Naive B cell (primary cell): Measurements from ENCODE around the gene PTPN20. TPM values are rescaled to one million over a fixed set of nuclear protein-coding genes. Genes with fewer than 3 reads are reported as not detected.

Experiments used
- ATAC-seq, 2 donors: fragments of 150-1000 bp; cut with Tn5 transposase; 2 replicates each; pipeline ENCODE4 v1.10.0; 2021; ENCODE audit warnings: low read depth in 2 of 2, mild to moderate bottlenecking in 2 of 2, moderate library complexity in 2 of 2
- DNase-seq: peaks from one replicate; pipeline ENCODE4 v3.0.0; 2022
- H3K27ac Mint-ChIP-seq, 6 donors: one replicate each; pipeline ENCODE4 v1.8.0; 2020 to 2022; ENCODE audit warnings: mild to moderate bottlenecking in 6 of 6, mixed read lengths in 6 of 6, moderate library complexity in 5 of 6, inconsistent platforms in 2 of 6
- H3K27me3 Mint-ChIP-seq, 3 donors: one replicate each; pipeline ENCODE4 v1.8.0; 2021 to 2022; ENCODE audit warnings: mixed read lengths in 3 of 3, mild to moderate bottlenecking in 1 of 3
- H3K36me3 Mint-ChIP-seq, 2 donors: one replicate each; pipeline ENCODE4 v1.8.0; 2020 to 2022; ENCODE audit warnings: mixed read lengths in 2 of 2, inconsistent platforms in 1 of 2, mild to moderate bottlenecking in 1 of 2
- H3K4me1 Mint-ChIP-seq, 3 donors: one replicate each; pipeline ENCODE4 v1.8.0; 2020 to 2022; ENCODE audit warnings: mixed read lengths in 3 of 3, inconsistent platforms in 1 of 3, mild to moderate bottlenecking in 1 of 3, moderate library complexity in 1 of 3
- H3K4me3 Mint-ChIP-seq, 8 donors: one replicate each; pipeline ENCODE4 v1.8.0; 2020 to 2022; ENCODE audit warnings: mild to moderate bottlenecking in 8 of 8, mixed read lengths in 8 of 8, moderate library complexity in 8 of 8, inconsistent platforms in 2 of 8
- H3K9me3 Mint-ChIP-seq, 7 donors: one replicate each; pipeline ENCODE4 v1.8.0; 2020 to 2022; ENCODE audit warnings: mixed read lengths in 7 of 7, mild to moderate bottlenecking in 5 of 7, inconsistent platforms in 2 of 7, moderate library complexity in 1 of 7
- polyA plus RNA-seq, 6 donors: library from polyadenylated mRNA; unstranded; fragments of 300-500 nt; fragmentation: Illumina TruSeq; gene quantifications; one replicate each; pipeline ENCODE4 v1.2.3, GENCODE V29; 2021; ENCODE audit warnings: low read depth in 6 of 6

Gene PTPN20
- polyA plus RNA-seq, 6 donors from 2014 or later, result 0.82 to 2.6 (median 0.88) TPM; not detected in 1

DNA sequence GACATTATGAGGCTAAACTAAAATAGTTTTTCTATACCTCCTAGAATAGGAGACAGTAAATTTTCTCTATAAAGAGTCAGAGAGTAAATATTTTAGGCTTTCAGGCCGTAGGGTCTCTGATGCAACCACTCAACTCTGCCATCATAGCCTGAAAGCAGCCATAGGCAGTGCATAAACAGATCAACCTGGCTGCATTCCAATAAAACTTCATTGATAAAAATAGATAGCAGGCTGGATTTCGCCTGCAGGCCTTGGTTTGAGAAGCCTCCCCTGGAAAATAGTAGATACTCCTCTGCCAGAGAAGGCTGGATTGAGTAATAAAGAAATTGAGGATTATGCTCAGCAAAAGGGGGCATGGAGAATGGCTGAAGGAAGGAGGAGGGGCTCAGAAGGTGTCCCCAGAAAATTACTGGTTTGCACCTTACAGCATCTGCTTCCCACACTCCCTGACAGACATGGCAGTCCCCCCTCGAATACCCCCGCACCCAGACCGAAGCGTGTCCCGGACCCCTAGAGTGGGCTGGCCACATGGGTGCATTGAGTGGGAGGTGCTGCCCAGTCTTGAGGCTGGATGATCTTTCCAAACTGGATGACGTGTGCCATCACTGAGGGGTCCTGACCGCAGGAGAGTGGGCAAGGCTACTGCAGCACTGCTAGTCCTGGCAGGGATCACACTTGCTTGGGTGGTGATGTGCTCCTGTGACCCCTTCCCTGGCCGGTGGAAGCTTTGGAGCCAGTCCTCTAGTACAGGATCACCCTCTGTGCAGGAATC lies 126.6 kb downstream of the PTPN20 start:
- Mint-ChIP-seq H3K27ac (peak overlapping the region in 1 of 6 donors; percentile 46), H3K36me3 (no peaks in the 10 kb centered on the region), H3K27me3 (peaks cover 0 to 17% (median 7%) of the 10 kb centered on the region in 3 donors), H3K4me1 (no peaks in the 10 kb centered on the region), H3K4me3 (no peak overlapping the region), H3K9me3 (no peaks in the 10 kb centered on the region)
- DNase-seq, result no peak
- no peak for ATAC-seq

DNA sequence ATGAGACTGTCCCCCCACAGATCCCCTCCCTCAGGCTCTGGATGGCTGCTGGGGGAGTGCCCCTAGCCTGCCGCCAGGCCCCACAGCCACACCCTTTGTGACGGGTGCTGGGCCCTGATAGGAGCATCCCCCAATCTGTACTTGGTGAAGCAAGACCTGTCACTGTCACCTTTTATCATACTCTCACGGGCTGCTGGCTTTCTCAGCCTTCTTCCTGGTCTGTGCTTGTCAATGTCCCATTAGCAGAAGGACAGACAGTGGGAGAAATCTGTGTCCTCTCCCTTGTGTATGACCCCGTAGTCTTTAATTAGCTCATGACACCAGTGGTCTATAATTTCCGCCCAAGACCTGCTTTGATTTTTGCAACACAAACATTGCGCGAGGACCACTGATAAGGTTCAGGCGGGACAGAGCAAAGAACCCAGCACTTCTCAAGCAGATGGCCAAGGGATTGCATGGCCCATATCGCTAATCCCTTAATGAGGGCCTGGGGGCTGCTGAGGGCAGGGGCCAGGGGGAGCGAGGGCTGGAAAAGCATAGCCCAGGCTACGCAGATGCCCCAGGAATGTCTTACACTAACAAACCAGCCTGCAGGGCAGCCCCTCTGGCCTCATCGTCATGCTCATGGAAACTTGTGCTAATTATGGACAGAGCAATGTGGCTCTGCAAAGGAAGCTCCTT lies 127.8 kb downstream of the PTPN20 start:
- Mint-ChIP-seq H3K4me3 (no peak overlapping the region), H3K4me1 (no peaks in the 10 kb centered on the region), H3K36me3 (no peaks in the 10 kb centered on the region), H3K9me3 (no peaks in the 10 kb centered on the region), H3K27ac (no peak overlapping the region), H3K27me3 (peaks cover 0 to 12% (median 0%) of the 10 kb centered on the region in 3 donors)
- no peak for DNase-seq
- no peak for ATAC-seq

DNA sequence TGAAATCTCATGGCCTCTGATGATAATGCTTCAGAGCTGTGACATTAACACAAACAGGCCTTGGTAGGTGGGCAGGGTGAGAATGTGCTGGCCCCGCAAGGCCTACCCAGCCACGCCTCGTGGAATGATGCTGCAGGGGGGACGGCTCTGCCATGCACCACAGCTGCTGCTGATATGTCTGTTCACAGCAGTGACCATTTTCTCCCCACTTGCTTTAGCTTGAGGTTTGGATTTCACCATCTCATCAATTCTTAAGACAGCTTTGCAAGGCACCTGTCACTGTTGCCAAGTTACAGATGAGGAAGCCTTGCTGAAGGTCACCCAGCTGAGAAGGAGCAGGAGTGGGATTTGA lies 128.3 kb downstream of the PTPN20 start:
- ATAC-seq, result no peak
- no peak for DNase-seq
- Mint-ChIP-seq H3K27ac (no peak overlapping the region), H3K4me3 (no peak overlapping the region), H3K4me1 (no peaks in the 10 kb centered on the region), H3K9me3 (no peaks in the 10 kb centered on the region), H3K27me3 (peaks cover 0 to 12% (median 0%) of the 10 kb centered on the region in 3 donors), H3K36me3 (no peaks in the 10 kb centered on the region)

DNA sequence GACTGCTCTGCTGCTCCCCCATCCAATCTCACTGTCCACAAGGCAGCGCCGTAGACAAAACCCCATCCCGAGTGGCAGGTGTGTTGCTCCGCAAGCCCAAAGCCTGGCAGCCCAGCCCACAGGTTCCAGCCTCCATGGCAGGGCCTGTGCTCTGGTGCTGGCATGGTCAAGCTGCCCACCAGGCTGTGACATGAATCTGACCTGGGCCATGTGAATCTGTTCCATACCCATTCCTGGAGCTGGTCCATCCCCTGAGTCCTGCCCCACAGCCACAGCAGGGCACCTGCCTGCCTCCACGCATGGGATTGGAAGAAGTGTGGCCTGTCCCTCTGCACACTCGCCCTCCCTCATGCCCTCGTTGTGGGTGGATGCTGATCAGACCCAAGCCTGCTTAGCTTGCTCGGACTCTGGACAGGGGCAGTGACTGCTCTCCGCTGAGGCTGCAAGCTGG lies 128.8 kb downstream of the PTPN20 start:
- H3K27ac Mint-ChIP-seq, result no peak overlapping the region
- peaks cover 0 to 12% (median 0%) of the 10 kb centered on the region in 3 donors for H3K27me3 Mint-ChIP-seq
- H3K4me1 Mint-ChIP-seq, result no peaks in the 10 kb centered on the region
- no peaks in the 10 kb centered on the region for H3K36me3 Mint-ChIP-seq
- no peaks in the 10 kb centered on the region for H3K9me3 Mint-ChIP-seq
- H3K4me3 Mint-ChIP-seq, result no peak overlapping the region
- DNase-seq (no peak), ATAC-seq (no peak)

DNA sequence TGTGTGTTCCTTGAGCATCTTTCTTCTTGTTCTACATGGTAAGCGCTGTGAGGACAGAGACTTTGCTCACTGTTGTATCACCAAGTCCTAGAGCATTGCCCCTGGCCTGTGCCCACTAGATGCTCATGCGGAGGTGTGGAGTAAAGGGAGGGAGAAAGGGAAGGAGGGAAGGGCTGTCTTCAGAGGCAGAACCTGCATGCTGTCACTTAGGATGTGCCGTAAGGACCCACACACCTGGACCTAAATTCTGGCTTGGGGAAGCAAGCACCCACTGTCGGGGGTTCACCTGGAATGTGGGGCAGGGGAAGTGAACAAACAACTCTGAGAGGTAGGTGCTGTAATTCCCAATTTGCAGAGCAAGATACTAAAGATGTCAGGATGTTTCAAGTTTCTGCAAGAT lies 129.5 kb downstream of the PTPN20 start:
- Mint-ChIP-seq H3K4me1 (no peaks in the 10 kb centered on the region), H3K27ac (peak overlapping the region in 1 of 6 donors; percentile 68), H3K36me3 (no peaks in the 10 kb centered on the region), H3K9me3 (no peaks in the 10 kb centered on the region), H3K27me3 (peaks cover 0 to 12% (median 0%) of the 10 kb centered on the region in 3 donors), H3K4me3 (no peak overlapping the region)
- ATAC-seq, result no peak
- DNase-seq, result no peak

DNA sequence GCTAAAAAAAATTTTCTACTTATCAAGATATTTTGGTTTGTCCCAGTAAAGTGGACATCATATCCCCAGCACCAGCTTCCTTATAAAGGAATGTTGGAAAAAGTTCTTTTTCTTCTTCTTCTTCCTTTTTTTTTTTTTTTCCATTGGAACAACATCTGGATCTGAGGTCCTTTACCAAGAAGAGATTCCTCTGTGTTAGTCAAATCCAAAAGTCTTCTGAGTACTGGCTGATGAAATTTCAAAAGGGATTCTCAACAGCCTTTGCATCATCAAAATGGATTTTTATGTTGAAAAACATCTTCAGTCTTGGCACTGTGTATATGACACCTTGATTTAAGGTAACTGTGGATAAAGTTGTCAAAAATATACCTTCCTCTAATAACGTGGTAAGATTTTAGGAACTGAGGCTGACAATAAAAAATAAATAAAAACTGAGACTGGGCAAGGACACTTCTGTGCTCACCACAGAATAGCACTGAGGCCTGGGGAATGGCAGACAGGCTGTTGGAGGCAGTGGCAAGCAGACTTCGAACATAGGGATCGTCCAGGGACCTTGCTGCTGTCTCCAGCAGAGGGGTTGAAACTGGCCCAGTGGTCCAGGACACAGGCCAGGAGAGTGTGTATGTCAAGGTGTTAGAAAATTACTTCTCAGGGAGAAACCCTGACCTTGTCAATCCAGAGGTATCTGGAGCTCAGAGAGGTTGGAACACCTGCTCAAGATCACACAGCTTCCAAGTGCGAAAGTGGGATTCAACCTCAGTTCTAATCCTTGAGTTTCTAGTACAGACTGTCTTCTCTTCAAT lies 130.4 kb downstream of the PTPN20 start:
- H3K36me3 Mint-ChIP-seq, result no peaks in the 10 kb centered on the region
- no peak for ATAC-seq

DNA sequence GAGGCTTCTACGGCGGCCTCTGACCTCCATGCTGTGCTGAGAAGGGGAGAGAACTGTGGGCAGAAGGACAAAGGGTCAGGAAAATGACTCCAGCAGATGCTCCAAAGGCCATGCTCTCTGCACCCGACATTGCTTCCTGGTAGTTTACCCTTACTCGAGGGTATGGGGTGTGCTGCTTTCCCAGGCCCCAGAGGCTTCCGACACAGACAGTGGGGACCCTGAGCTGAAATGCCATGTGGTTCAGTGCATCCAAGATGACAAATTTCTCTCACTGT lies 130.9 kb downstream of the PTPN20 start:
- Mint-ChIP-seq H3K27me3 (peaks cover 0 to 15% (median 0%) of the 10 kb centered on the region in 3 donors), H3K4me1 (no peaks in the 10 kb centered on the region), H3K4me3 (no peak overlapping the region), H3K27ac (no peak overlapping the region), H3K9me3 (no peaks in the 10 kb centered on the region), H3K36me3 (no peaks in the 10 kb centered on the region)
- DNase-seq (no peak), ATAC-seq (no peak)

More for the DNA sequence above, 130.4 kb downstream of the PTPN20 start:
- no peak for DNase-seq
- no peaks in the 10 kb centered on the region for H3K4me1 Mint-ChIP-seq
- no peaks in the 10 kb centered on the region for H3K9me3 Mint-ChIP-seq
- no peak overlapping the region for H3K4me3 Mint-ChIP-seq
- peaks cover 0 to 12% (median 0%) of the 10 kb centered on the region in 3 donors for H3K27me3 Mint-ChIP-seq
- H3K27ac Mint-ChIP-seq, result no peak overlapping the region

DNA sequence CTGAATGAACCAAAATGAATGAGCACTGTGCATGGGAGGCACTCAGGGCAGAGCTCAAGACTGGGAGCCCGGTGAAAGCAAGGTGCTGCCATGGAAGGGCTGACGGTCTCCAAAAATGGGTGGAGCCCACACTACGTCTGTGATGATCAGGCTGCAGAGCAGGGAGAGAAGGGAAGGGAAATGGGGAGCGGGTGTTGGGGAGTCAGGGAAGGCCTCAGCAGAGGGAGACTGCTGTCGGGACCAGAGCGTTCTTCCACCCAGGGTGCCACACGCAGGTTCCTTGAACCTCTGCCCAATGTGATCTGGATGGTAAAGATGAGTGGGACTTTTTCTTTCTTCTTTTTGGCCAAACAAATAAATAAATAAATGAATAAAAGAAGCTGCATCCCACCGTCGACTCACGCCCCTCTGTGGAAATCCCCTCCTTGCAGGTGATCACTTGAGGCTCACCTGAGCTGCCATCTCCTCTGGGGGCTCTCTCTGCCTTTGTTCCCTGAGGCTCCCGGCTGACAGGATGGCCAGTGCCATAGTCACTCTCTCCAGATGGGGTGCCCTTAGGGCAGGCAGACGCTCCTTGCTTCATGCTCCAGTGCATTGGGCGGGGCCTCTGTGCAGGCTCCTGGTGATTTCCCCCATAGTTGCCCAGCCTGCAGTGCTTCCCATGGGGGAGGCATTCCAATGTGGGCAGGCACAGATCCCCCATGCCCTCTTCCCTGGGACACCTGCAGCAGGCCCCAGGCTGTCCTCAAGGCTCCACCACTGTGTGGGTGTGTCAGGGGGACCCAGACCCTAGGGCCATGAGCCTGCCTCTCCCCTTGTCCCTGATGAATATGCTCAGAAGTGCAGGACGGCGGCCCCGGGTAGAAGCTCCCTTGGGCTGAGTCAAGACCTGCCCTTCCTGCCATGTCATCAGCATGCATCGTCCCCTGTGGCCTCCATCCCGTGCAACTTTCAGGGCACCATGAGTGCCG lies 131.8 kb downstream of the PTPN20 start:
- DNase-seq, result no peak
- no peak for ATAC-seq
- Mint-ChIP-seq H3K9me3 (no peaks in the 10 kb centered on the region), H3K4me3 (no peak overlapping the region), H3K4me1 (no peaks in the 10 kb centered on the region), H3K36me3 (no peaks in the 10 kb centered on the region), H3K27me3 (peaks cover 0 to 20% (median 0%) of the 10 kb centered on the region in 3 donors), H3K27ac (no peak overlapping the region)

DNA sequence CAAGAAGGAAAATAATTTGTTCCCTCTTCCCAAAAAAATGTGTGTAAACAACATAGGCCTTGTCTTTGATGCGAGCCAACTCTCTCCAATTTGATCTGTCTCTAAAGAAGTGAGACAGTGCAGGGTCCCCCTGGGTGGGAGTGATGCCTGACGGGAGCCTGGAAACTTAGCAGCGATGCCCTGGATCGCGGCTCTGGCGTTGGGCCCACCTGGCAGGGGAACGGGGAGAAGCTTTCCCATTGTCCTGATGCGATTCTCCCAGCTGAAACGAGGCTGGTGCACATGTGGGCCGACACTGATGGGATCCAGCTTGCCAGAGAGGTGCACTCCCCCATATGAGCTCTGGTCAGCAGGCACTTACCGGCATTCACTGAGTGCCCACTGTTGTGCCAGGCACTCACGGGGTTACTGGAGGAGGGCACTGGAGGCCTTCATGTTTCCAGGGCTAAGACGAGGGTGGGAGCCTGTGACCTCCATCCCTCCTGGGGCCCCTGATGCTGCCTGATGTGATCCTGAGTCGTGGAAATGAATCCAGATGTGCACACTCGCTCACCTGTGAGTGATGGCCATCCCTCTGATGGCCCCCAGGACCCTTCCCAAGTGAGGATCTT lies 132.8 kb downstream of the PTPN20 start:
- Mint-ChIP-seq H3K27ac (no peak overlapping the region), H3K27me3 (peaks cover 0 to 20% (median 0%) of the 10 kb centered on the region in 3 donors), H3K4me1 (no peaks in the 10 kb centered on the region), H3K36me3 (no peaks in the 10 kb centered on the region), H3K4me3 (no peak overlapping the region), H3K9me3 (no peaks in the 10 kb centered on the region)
- DNase-seq (no peak), ATAC-seq (no peak)

DNA sequence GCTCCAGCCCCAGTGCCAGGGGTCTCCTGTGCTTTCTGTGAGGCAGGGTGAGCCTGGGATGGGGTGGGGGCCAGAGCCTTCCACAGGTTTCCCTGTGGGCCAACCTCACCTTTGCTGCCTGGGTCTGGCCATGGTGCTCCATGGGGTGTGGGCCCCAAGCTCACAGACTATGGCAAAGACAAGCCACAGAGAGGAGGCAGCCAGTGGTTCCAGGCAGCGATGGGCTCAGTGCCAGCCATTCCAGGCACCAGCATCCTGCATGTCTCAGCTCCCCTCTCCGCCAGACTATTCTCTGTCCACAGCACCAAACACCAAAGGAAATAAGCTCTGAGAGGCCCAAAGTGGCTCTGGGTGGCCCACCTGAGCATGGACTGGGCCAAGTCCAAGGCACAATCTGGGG lies 133.5 kb downstream of the PTPN20 start:
- no peak for DNase-seq
- ATAC-seq, result no peak
- Mint-ChIP-seq H3K9me3 (no peaks in the 10 kb centered on the region), H3K4me3 (no peak overlapping the region), H3K27ac (peak overlapping the region in 1 of 6 donors; percentile 47), H3K36me3 (no peaks in the 10 kb centered on the region), H3K27me3 (peaks cover 0 to 20% (median 0%) of the 10 kb centered on the region in 3 donors), H3K4me1 (no peaks in the 10 kb centered on the region)

DNA sequence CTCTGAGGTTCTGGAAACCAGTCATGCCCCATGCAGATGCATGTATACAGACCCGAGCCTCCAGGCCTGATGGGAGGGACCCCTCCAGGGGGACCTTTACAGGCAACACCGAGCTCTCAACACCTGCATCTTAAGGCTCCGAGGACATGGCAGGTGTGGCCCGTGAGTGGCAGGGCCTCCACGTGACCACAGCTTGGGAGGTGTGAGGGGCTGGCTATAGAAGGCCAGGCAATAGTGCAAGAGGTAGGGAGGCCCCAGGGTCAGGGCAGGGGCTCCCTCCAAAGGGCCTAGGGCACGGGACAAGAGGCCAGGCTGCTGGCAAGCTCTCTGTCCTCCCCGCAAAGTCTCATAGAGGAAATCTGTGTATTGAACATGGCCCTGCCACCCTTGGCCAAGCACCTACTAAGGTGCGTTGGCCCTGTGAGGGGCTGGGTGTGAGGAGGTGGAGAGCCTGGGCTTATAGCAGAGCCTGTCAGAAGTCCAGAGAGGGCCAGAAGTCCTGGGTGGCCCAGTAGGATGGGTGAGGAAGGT lies 134.2 kb downstream of the PTPN20 start:
- Mint-ChIP-seq H3K4me3 (no peak overlapping the region), H3K9me3 (no peaks in the 10 kb centered on the region), H3K36me3 (no peaks in the 10 kb centered on the region), H3K4me1 (no peaks in the 10 kb centered on the region), H3K27me3 (peaks cover 0 to 20% (median 0%) of the 10 kb centered on the region in 3 donors), H3K27ac (no peak overlapping the region)
- DNase-seq (no peak), ATAC-seq (no peak)

DNA sequence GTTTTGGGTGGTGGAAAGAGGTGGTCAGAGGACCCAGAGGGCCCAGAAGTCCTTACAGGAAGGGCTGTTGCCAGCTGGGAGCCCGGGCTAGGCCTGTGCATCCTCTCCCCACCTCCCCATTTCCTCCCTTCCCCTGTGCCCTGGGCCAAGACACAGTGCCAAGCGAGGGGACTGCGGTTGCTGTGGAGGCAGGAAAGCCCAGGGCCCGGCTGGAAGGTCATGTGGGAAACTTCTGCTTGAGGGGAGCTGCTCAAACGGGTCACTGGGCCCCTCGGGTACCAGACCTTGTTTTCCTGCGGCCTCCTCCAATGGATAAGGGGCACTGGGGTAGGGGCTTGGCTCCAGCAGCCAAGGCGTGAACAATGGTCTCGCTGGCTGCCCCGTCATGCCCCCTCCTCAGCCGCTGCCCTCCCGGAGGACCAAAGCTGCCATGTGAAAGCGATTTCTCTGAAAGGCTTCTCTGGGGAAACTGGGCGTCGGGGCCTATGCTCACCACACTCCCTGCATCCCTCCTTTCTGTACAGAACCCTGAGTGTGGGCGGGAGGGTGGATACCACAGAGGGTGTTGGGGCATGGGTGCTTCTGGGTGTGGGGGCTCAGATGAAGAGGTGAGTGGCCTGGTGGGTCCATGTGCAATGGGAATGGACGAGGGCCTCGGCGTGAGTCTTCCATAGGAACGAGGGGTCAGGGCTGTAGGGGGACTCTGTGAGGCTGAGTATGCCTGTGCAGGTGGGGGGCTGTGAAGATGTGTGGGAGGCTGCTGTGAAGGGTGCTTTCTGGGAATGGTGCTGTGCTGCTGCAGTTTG lies 135.3 kb downstream of the PTPN20 start:
- H3K27ac Mint-ChIP-seq, result peak overlapping the region in 2 of 6 donors; percentile 65 to 81
- H3K4me3 Mint-ChIP-seq, result peak overlapping the region in 1 of 8 donors; percentile 69
- H3K27me3 Mint-ChIP-seq, result peaks cover 0 to 20% (median 0%) of the 10 kb centered on the region in 3 donors
- ATAC-seq (no peak), DNase-seq (no peak)
- H3K4me1 Mint-ChIP-seq, result no peaks in the 10 kb centered on the region
- no peaks in the 10 kb centered on the region for H3K36me3 Mint-ChIP-seq
- H3K9me3 Mint-ChIP-seq, result no peaks in the 10 kb centered on the region
